Prostate gland (tissue), 2 donors: Measurements from ENCODE around the gene CA5B. TPM values are rescaled to one million over a fixed set of nuclear protein-coding genes. Genes with fewer than 3 reads are reported as not detected.
A peak's percentile ranks its signal among the peaks of the same experiment; 100 is the strongest.
"Not testable (repeated sequence)": the region's sequence is repeated elsewhere in the genome, so short reads cannot be mapped to it uniquely, and the experiment has no call there.

Experiments
- DNase-seq: peaks from one replicate; pipeline ENCODE4 v3.0.0-alpha.2; 2019; ENCODE audit warnings: low spot score
- H3K27ac ChIP-seq, 2 donors: fragments of 200-600 bp; sonication (generic); 2 replicates each; pipeline ENCODE4 v1.5.1; 2017 to 2019
- H3K27me3 ChIP-seq: fragments of 200-600 bp; sonication (generic); replicated peaks from 2 replicates; pipeline ENCODE4 v1.5.1; 2019; ENCODE audit not compliant: insufficient read depth
- H3K36me3 ChIP-seq, 2 donors: fragments of 200-600 bp; sonication (generic); 1 replicate in 1 of 2; 2 replicates in 1 of 2; pipeline versions ENCODE4 v1.5.1 to v1.8.1; 2017 to 2019
- H3K4me1 ChIP-seq: fragments of 200-600 bp; sonication (generic); replicated peaks from 2 replicates; pipeline ENCODE4 v1.5.1; 2019
- H3K4me3 ChIP-seq, 2 donors: fragments of 200-600 bp; sonication (generic); 2 replicates each; pipeline ENCODE4 v1.5.1; 2017 to 2019
- H3K9me3 ChIP-seq: fragments of 200-600 bp; sonication (generic); 2 replicates; pipeline ENCODE4 v1.5.1; 2017
- CTCF ChIP-seq, 4 experiments: fragments of 200-600 bp in 2 of 4; fragments of 450-650 bp in 2 of 4; sonication (generic) in 2 of 4; IDR thresholded peaks; 1 replicate in 3 of 4; 2 replicates in 1 of 4; pipeline ENCODE4 v1.5.1; 2016 to 2019; ENCODE audit warnings: antibody characterized with exemption in 4 of 4, mild to moderate bottlenecking in 2 of 4, moderate library complexity in 2 of 4
- POLR2A ChIP-seq: fragments of 450-650 bp; IDR thresholded peaks from one replicate; pipeline ENCODE4 v1.6.1; 2016; ENCODE audit warnings: antibody characterized with exemption, mild to moderate bottlenecking
- POLR2AphosphoS5 ChIP-seq: sonication (generic); formaldehyde crosslinking; IDR thresholded peaks from one replicate; pipeline ENCODE4 v1.6.1; 2017; ENCODE audit warnings: antibody characterized with exemption
- WGBS: methylation state at CpG from one replicate; pipeline ENCODE4 v1.1.5; 2018; 5-methylcytosine and 5-hydroxymethylcytosine counted together
- intact Hi-C: fragments of 100-400 bp; cut with DNase I; formaldehyde crosslinking; loops from one replicate; pipeline ENCODE4 v1.14.2; 2022
- total RNA-seq, 2 donors: library from RNA; depleted of rRNA; stranded (reverse); fragments of >200 nt; gene quantifications; one replicate each; pipeline ENCODE4 v1.1.0, GENCODE V29; 2016

Gene CA5B
- total RNA-seq: 10 to 100 TPM in 1 of 2 donors, 1 to 10 TPM in 1; 4.6 to 35.7 TPM

- peak within 1 kb of the TSS; percentile 61 to 71 for H3K27ac ChIP-seq
- no peaks in the 10 kb centered on the region for H3K9me3 ChIP-seq
- peak within 1 kb of the TSS; percentile 44 to 49 for H3K4me3 ChIP-seq
- no peaks in the 10 kb centered on the region for H3K27me3 ChIP-seq
- no peaks in the 10 kb centered on the region for H3K4me1 ChIP-seq
- intact Hi-C loops: loop anchor here (10.0 kb wide), 1 partner anchor 53 kb away; no protein-coding TSS in a partner anchor
- H3K36me3 ChIP-seq: no peaks in the 10 kb centered on the region
- TF ChIP-seq CTCF (IDR thresholded peaks at IDR 0.05) (peak in 1 of 4 experiments; percentile 4), POLR2A (peak; percentile 50), POLR2AphosphoS5 (peak; percentile 64)
- peak; percentile 94 for DNase-seq
- WGBS: 1% methylated on average over 24 of the region's 55 CpGs
Measured at GRCh38 chrX:15737959-15738902, at the start of gene CA5B. Gene CA5B (plus strand): TSS chrX:15738270. CDS start chrX:15750024, 11,754 bp downstream.

- Histone ChIP-seq H3K27ac (no peak overlapping the region), H3K4me1 (no peaks in the 10 kb centered on the region), H3K9me3 (no peaks in the 10 kb centered on the region), H3K4me3 (no peak overlapping the region), H3K36me3 (no peaks in the 10 kb centered on the region), H3K27me3 (no peaks in the 10 kb centered on the region)
- 71% methylated on average over 4 of the region's 6 CpGs for WGBS
- TF ChIP-seq POLR2AphosphoS5 (no peak), CTCF (IDR thresholded peaks at IDR 0.05) (no peak), POLR2A (no peak)
- intact Hi-C loops: no loop called here
- DNase-seq: no peak
Measured at GRCh38 chrX:15694941-15695451, 43.1 kb upstream of the CA5B start.

GRCh38 chrX:15696516-15696915, 41.6 kb upstream of the CA5B start:
- WGBS: 96% methylated on average over 3 of the region's 3 CpGs

GRCh38 chrX:15702488-15703371, 35.3 kb upstream of the CA5B start:
- Histone ChIP-seq H3K4me3 (no peak overlapping the region), H3K27me3 (no peaks in the 10 kb centered on the region), H3K27ac (no peak overlapping the region), H3K36me3 (no peaks in the 10 kb centered on the region), H3K4me1 (no peaks in the 10 kb centered on the region), H3K9me3 (no peaks in the 10 kb centered on the region)
- no peak for TF ChIP-seq POLR2A
- no peak for TF ChIP-seq POLR2AphosphoS5
- no peak for TF ChIP-seq CTCF (IDR thresholded peaks at IDR 0.05)
- WGBS: 95% methylated on average over 34 of the region's 40 CpGs
- intact Hi-C loops: no loop called here
- no peak for DNase-seq

More at GRCh38 chrX:15696516-15696915, 41.6 kb upstream of the CA5B start:
- no peak for DNase-seq
- no peaks in the 10 kb centered on the region for H3K9me3 ChIP-seq
- no peak overlapping the region for H3K4me3 ChIP-seq
- H3K27me3 ChIP-seq: no peaks in the 10 kb centered on the region
- no peaks in the 10 kb centered on the region for H3K36me3 ChIP-seq
- no peaks in the 10 kb centered on the region for H3K4me1 ChIP-seq
- no peak overlapping the region for H3K27ac ChIP-seq
- TF ChIP-seq CTCF (IDR thresholded peaks at IDR 0.05) (no peak), POLR2A (no peak), POLR2AphosphoS5 (no peak)
- intact Hi-C loops: no loop called here

GRCh38 chrX:15703809-15704208, 34.3 kb upstream of the CA5B start:
- H3K27ac ChIP-seq, H3K27me3 ChIP-seq, H3K36me3 ChIP-seq, DNase-seq, H3K4me3 ChIP-seq, H3K4me1 ChIP-seq, H3K9me3 ChIP-seq, intact Hi-C loops: not testable (repeated sequence)
- WGBS: no CpG with 5 or more reads among the region's 5 CpGs

- 92% methylated on average over 3 of the region's 8 CpGs for WGBS
- H3K27ac ChIP-seq, DNase-seq, intact Hi-C loops, H3K4me1 ChIP-seq, H3K4me3 ChIP-seq, H3K27me3 ChIP-seq, H3K36me3 ChIP-seq, H3K9me3 ChIP-seq: not testable (repeated sequence)
Measured at GRCh38 chrX:15704273-15704672, 33.8 kb upstream of the CA5B start.
